Measurements from ENCODE around the gene DLL3. TPM values are rescaled to one million over a fixed set of nuclear protein-coding genes. Genes with fewer than 3 reads are reported as not detected.

The DLL3 gene
- total RNA-seq, 3 donors from 2014 or later, result not detected

DNA sequence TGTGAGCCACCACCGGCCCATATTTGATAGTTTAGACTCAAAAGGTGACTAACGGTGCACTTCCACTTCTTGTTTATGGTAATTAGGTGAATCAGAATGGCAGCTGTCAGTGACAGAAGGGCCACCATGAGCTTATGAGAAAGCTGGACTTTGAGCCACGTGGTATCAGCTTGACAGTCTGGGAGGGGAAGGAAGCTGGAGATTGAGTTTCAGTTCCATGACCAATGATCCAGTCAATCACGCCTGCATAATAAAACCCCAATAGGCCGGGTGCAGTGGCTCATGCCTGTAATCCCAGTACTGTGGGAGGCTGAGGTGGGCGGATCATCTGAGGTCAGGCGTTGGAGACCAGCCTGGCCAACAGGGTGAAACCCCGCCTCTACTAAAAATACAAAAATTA lies 25.7 kb downstream of the DLL3 start:
- H3K9me3 ChIP-seq, result no peaks in the 10 kb centered on the region
- TF ChIP-seq POLR2AphosphoS5 (IDR thresholded peaks at IDR 0.05) (no peak), POLR2A (IDR thresholded peaks at IDR 0.05) (no peak)
- TF ChIP-seq, protein P1, sequence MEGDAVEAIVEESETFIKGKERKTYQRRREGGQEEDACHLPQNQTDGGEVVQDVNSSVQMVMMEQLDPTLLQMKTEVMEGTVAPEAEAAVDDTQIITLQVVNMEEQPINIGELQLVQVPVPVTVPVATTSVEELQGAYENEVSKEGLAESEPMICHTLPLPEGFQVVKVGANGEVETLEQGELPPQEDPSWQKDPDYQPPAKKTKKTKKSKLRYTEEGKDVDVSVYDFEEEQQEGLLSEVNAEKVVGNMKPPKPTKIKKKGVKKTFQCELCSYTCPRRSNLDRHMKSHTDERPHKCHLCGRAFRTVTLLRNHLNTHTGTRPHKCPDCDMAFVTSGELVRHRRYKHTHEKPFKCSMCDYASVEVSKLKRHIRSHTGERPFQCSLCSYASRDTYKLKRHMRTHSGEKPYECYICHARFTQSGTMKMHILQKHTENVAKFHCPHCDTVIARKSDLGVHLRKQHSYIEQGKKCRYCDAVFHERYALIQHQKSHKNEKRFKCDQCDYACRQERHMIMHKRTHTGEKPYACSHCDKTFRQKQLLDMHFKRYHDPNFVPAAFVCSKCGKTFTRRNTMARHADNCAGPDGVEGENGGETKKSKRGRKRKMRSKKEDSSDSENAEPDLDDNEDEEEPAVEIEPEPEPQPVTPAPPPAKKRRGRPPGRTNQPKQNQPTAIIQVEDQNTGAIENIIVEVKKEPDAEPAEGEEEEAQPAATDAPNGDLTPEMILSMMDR (IDR thresholded peaks at IDR 0.05), result no peak
- H3K36me3 ChIP-seq, result no peaks in the 10 kb centered on the region
- no peak overlapping the region for H3K27ac ChIP-seq
- no peaks in the 10 kb centered on the region for H3K27me3 ChIP-seq
- no peaks in the 10 kb centered on the region for H3K4me1 ChIP-seq
- H3K4me3 ChIP-seq, result no peak overlapping the region
- intact Hi-C loops (cut with DNase I; ENCODE audit: low total_unique reads), result no loop called here
- DNase-seq (ENCODE audit: low spot score in 2 of 2), result no peak

DNA sequence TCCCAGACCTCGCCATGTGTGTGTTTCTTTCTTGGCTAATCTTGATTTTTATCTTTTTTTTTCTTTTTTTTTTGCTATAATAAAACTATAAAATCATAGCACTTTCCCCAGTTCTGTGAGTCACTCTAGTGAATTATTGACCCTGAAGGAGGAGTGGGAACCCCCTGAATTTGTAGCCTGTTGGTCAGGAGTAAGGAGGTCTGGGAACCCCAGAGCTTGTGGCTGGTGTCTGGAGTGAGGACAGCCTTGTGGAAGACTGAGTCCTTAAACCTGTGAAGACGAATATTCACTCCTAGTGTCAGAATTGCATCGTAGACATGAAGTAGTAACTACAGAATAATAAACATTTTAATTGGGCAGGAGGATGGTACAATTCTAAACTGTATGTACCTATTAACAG lies 26.5 kb downstream of the DLL3 start:
- no peak for DNase-seq (ENCODE audit: low spot score in 2 of 2)
- H3K4me3 ChIP-seq, result no peak overlapping the region
- TF ChIP-seq, protein P1 (IDR thresholded peaks at IDR 0.05), result no peak
- TF ChIP-seq POLR2AphosphoS5 (IDR thresholded peaks at IDR 0.05) (no peak), POLR2A (IDR thresholded peaks at IDR 0.05) (no peak)
- intact Hi-C loops (cut with DNase I; ENCODE audit: low total_unique reads), result no loop called here
- H3K4me1 ChIP-seq, result no peaks in the 10 kb centered on the region
- no peaks in the 10 kb centered on the region for H3K36me3 ChIP-seq
- no peaks in the 10 kb centered on the region for H3K27me3 ChIP-seq
- H3K9me3 ChIP-seq, result no peaks in the 10 kb centered on the region
- no peak overlapping the region for H3K27ac ChIP-seq

DNA sequence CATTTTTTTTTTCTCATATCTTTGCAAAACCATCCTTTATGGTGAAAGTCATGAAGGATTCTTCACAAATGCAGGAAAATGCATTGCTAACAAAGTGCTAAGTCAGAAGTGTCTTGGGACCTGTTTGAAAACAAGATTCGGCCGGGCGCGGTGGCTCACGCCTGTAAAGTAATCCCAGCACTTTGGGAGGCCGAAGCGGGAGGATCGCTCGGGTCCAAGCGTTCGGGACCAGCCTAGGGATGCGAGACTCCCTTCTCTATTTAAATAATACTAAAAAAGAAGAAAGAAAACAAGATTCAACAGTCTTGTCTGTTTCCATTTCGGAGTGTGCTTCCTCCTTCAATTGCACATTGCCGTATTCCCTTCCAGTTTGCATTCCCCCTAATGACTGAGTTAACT lies 33.1 kb downstream of the DLL3 start:
- Histone ChIP-seq H3K36me3 (no peaks in the 10 kb centered on the region), H3K4me1 (no peaks in the 10 kb centered on the region), H3K4me3 (peak overlapping the region; percentile 81 to 93 (median 88)), H3K9me3 (no peaks in the 10 kb centered on the region), H3K27ac (peak overlapping the region; percentile 80 to 88), H3K27me3 (no peaks in the 10 kb centered on the region)
- peak in 1 of 2 donors; percentile 39 for DNase-seq (ENCODE audit: low spot score in 2 of 2)
- intact Hi-C loops (cut with DNase I; ENCODE audit: low total_unique reads), result no loop called here
- TF ChIP-seq POLR2AphosphoS5 (IDR thresholded peaks at IDR 0.05) (no peak), POLR2A (IDR thresholded peaks at IDR 0.05) (no peak)
- TF ChIP-seq, protein P1 (IDR thresholded peaks at IDR 0.05), result no peak

DNA sequence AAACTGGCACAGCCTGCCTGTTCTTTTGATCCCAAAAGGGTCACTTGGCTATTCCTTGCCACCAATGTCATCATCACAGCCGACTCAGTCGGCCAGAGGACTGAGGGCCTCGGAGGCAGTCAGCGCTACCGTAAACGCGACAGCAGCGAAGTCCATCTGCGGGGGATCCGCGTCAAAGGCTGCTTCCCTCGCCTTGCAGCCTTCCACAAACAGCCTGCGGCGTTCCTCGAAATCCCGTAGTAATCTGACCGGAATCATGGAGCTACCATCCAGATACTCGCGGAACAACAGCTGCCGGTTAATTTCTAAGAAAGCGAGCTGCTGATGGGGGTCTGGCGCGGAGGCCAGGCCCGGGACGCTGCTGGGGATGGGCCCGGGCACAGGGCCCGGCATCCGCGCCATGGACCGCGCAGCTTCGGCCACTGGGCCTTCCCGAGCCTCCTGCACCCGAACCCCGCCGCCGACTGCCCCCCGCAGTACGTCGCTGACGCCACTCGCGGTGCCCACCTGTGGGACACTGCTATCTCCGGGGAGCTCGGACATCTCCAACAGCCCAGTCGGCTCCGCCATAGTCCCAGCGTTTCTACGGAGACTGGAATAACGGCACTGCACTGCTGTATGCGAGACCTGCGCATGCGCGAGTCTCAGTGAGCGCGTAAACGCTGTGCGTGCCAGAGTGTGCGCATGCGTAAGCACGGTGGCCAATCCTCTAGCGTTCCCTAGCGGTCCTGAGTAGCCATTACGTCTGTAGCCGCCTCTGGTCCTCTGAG lies 33.7 kb downstream of the DLL3 start, which contains the start of gene EID2B:
Gene EID2B, minus strand, starts transcription at position 620 of the 770 bp plus-strand sequence. Its CDS starts 50 bp downstream, at position 570.
- Histone ChIP-seq H3K27ac (peak within 1 kb of the TSS; percentile 80 to 88), H3K27me3 (no peaks in the 10 kb centered on the region), H3K36me3 (no peaks in the 10 kb centered on the region), H3K4me3 (peak within 1 kb of the TSS; percentile 81 to 93 (median 88)), H3K9me3 (no peaks in the 10 kb centered on the region), H3K4me1 (no peaks in the 10 kb centered on the region)
- TF ChIP-seq POLR2A (IDR thresholded peaks at IDR 0.05) (no peak), POLR2AphosphoS5 (IDR thresholded peaks at IDR 0.05) (peak in 2 of 3 donors; percentile 36 to 75)
- TF ChIP-seq, protein P1 (IDR thresholded peaks at IDR 0.05), result peak; percentile 96 to 99 (median 99)
- intact Hi-C loops (cut with DNase I; ENCODE audit: low total_unique reads), result no loop called here
- DNase-seq (ENCODE audit: low spot score in 2 of 2), result peak; percentile 91 to 95

DNA sequence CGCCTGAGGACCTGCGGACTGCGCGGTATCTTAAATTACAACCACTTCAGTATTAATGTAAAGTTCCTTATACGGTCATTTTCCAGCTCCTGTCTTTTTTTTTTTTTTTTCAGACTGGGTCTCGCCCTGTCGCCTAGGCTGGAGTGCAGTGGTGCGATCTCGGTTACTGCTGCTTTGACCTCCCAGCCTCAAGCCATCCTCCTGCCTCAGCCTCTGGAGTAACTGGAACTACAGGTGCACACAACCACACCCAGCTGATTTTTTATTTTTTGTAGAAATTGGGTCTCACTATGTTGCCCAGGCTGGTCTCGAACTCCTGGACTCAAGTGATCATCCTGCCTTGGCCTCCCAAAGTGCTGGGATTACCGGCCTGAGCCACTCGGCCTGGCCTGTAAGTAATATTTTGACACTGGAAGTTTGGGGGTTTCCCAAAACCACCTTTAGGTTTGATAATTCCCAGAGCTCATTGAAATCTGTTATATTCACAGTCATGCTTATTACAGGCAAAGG lies 34.3 kb downstream of the DLL3 start:
- no peak for DNase-seq (ENCODE audit: low spot score in 2 of 2)
- Histone ChIP-seq H3K27ac (no peak overlapping the region), H3K4me1 (no peaks in the 10 kb centered on the region), H3K36me3 (no peaks in the 10 kb centered on the region), H3K4me3 (peak overlapping the region in 2 of 3 donors; percentile 88 to 93), H3K27me3 (no peaks in the 10 kb centered on the region), H3K9me3 (no peaks in the 10 kb centered on the region)
- intact Hi-C loops (cut with DNase I; ENCODE audit: low total_unique reads), result no loop called here
- no peak for TF ChIP-seq POLR2AphosphoS5 (IDR thresholded peaks at IDR 0.05)
- TF ChIP-seq, protein P1 (IDR thresholded peaks at IDR 0.05), result no peak
- TF ChIP-seq POLR2A (IDR thresholded peaks at IDR 0.05), result no peak
